ENCODE measurements around the gene KCNMA1.

Gene KCNMA1

DNA sequence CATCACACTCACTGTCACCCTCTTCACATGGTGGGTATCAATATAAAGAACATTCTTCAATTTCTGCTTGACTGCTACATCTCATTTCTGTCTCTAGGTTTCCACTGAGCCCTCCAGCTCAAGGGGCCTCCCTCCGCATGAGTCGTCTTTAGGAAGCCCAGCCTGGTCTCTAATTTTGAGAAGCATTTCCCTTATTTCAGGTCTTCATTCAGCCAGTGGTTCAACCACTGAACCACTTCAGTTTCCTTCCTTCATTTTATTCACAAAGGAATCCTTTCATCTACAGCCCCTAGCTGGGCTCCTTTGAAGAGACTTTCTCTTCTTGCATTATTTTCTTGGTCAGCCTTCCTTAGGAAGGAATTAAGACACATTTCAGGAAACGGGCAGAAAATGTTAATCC lies 257.4 kb downstream of the KCNMA1 start:
- TF ChIP-seq, protein P1, sequence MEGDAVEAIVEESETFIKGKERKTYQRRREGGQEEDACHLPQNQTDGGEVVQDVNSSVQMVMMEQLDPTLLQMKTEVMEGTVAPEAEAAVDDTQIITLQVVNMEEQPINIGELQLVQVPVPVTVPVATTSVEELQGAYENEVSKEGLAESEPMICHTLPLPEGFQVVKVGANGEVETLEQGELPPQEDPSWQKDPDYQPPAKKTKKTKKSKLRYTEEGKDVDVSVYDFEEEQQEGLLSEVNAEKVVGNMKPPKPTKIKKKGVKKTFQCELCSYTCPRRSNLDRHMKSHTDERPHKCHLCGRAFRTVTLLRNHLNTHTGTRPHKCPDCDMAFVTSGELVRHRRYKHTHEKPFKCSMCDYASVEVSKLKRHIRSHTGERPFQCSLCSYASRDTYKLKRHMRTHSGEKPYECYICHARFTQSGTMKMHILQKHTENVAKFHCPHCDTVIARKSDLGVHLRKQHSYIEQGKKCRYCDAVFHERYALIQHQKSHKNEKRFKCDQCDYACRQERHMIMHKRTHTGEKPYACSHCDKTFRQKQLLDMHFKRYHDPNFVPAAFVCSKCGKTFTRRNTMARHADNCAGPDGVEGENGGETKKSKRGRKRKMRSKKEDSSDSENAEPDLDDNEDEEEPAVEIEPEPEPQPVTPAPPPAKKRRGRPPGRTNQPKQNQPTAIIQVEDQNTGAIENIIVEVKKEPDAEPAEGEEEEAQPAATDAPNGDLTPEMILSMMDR (conservative IDR thresholded peaks at IDR 0.05; ENCODE audit: low read depth, low read length) = no peak
- no peaks in the 10 kb centered on the region for H3K79me2 ChIP-seq (ENCODE audit: insufficient read depth, low read depth)
- H3K4me2 ChIP-seq = no peak overlapping the region
- H3K27ac ChIP-seq = no peak overlapping the region
- no peak overlapping the region for H3K9ac ChIP-seq
- H3K4me3 ChIP-seq (IDR thresholded peaks at IDR 0.05; ENCODE audit: insufficient read depth, low read depth, low read length) = no peak overlapping the region
- H4K20me1 ChIP-seq (ENCODE audit: insufficient read depth) = no peaks in the 10 kb centered on the region
- H3K27me3 ChIP-seq (ENCODE audit: insufficient read depth, low read depth) = no peaks in the 10 kb centered on the region
- no peak overlapping the region for H2AFZ ChIP-seq (ENCODE audit: low read depth)
- no peaks in the 10 kb centered on the region for H3K4me1 ChIP-seq (ENCODE audit: low read depth, poor library complexity, severe bottlenecking)
- H3K36me3 ChIP-seq (ENCODE audit: insufficient read depth) = no peaks in the 10 kb centered on the region

DNA sequence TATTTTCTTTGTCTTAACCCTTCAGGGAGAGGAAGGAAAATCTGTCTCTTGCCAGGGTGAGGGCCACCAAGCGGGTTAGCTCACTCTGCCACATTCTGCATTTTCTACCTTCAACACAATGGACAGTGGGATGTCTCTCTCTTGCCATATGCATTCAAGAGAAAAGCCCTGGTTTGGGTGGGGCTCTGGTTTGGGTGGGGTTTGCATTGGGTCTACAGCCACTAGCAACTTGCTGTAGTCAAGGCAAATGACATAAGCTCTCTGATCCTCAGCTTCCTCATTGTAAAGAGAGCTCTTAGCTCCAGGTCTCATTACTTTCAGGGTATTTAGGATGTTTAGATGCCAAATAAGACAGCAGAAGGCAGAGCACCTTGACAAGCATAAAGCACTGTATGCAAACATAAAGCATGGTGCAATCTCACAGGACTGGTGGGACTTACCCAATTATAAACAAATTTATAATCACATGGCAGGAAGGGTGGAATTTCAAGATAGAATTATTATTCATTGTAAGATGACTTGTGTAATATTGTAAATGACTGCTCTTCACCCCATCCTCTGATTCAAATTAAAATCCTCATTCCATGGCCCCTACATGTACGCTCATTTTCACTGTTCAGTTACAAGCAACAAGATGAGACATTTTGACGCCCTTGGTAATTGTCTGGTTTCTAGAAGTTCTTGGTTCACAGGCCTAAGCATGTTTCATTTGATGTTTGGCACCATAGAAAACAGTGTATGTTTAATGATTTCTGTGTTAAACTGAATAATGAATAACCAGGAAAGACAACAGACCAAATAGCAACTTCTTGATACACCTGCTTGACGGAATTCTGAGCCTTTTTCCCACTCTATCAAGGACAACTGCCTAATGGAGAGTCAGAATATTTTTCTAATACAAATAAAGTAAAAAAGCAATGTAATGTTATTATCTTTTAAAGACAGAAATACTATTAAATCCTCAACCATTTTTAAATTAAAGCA lies 258.9 kb downstream of the KCNMA1 start:
- Histone ChIP-seq H3K4me1 (ENCODE audit: low read depth, poor library complexity, severe bottlenecking) (no peaks in the 10 kb centered on the region), H3K4me2 (no peak overlapping the region), H3K27ac (no peak overlapping the region), H4K20me1 (ENCODE audit: insufficient read depth) (no peaks in the 10 kb centered on the region), H2AFZ (ENCODE audit: low read depth) (no peak overlapping the region), H3K27me3 (ENCODE audit: insufficient read depth, low read depth) (no peaks in the 10 kb centered on the region), H3K4me3 (IDR thresholded peaks at IDR 0.05; ENCODE audit: insufficient read depth, low read depth, low read length) (no peak overlapping the region), H3K36me3 (ENCODE audit: insufficient read depth) (no peaks in the 10 kb centered on the region), H3K79me2 (ENCODE audit: insufficient read depth, low read depth) (no peaks in the 10 kb centered on the region), H3K9ac (no peak overlapping the region)
- TF ChIP-seq, protein P1 (conservative IDR thresholded peaks at IDR 0.05; ENCODE audit: low read depth, low read length) = no peak

DNA sequence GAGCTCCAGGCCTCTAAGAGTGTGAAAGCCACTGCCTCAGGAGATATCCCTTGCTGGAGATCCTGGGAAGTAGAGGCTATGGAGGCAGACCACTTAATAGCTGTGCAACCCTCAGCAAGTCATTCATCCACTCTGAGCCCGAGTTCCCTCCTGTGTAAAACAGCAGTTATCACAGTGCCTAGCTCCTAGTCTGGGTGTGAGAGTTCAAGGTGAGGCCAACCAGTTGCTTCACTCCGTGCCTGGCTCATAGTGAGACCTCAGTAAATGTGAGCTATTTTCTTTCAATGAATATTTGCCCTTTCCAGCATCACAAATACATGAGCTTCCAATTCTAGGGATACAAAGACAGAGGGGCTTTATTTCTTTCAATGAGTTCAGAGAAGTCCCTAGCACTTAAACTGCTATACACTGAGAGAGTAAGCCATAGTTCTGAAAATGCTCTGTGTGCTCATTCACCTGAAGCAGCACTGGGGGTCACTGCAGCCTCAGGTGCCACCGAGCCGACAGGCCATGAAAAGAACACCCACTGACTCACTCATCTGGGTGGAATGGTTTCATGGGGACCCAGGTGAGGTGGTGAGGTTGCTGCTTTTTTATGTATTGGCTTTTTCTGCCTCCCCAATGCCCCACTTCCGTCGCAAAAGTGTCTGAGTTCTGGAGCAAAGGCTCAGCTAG lies 259.8 kb downstream of the KCNMA1 start:
- no peaks in the 10 kb centered on the region for H3K36me3 ChIP-seq (ENCODE audit: insufficient read depth)
- no peaks in the 10 kb centered on the region for H3K79me2 ChIP-seq (ENCODE audit: insufficient read depth, low read depth)
- TF ChIP-seq, protein P1 (conservative IDR thresholded peaks at IDR 0.05; ENCODE audit: low read depth, low read length) = no peak
- H3K4me2 ChIP-seq = no peak overlapping the region
- H4K20me1 ChIP-seq (ENCODE audit: insufficient read depth) = no peaks in the 10 kb centered on the region
- no peaks in the 10 kb centered on the region for H3K27me3 ChIP-seq (ENCODE audit: insufficient read depth, low read depth)
- H3K4me1 ChIP-seq (ENCODE audit: low read depth, poor library complexity, severe bottlenecking) = no peaks in the 10 kb centered on the region
- H3K4me3 ChIP-seq (IDR thresholded peaks at IDR 0.05; ENCODE audit: insufficient read depth, low read depth, low read length) = no peak overlapping the region
- H3K27ac ChIP-seq = no peak overlapping the region
- no peak overlapping the region for H3K9ac ChIP-seq
- H2AFZ ChIP-seq (ENCODE audit: low read depth) = no peak overlapping the region

DNA sequence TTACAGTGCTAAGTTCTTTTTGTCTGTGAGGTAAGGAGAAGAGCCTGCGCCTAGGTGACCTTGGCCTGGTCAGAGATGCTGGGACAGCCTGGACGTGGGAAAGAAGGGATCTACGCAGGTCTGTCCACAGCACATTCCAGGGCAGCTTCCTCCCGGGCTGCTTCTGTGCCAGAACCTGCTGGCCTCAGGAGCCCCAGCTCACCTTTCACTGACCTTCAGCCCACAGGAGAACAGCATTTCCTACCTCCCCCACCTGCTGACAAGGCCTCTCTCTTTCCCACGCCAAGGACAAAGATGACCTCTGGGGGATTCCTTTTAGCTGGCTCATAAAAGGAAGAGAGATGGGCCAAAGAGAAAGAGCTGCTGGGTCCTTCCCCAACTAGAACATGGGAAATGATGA lies 260.6 kb downstream of the KCNMA1 start:
- Histone ChIP-seq H3K27ac (no peak overlapping the region), H2AFZ (ENCODE audit: low read depth) (no peak overlapping the region), H3K9ac (no peak overlapping the region), H3K79me2 (ENCODE audit: insufficient read depth, low read depth) (no peaks in the 10 kb centered on the region), H3K36me3 (ENCODE audit: insufficient read depth) (no peaks in the 10 kb centered on the region), H3K27me3 (ENCODE audit: insufficient read depth, low read depth) (no peaks in the 10 kb centered on the region), H3K4me1 (ENCODE audit: low read depth, poor library complexity, severe bottlenecking) (no peaks in the 10 kb centered on the region), H3K4me3 (IDR thresholded peaks at IDR 0.05; ENCODE audit: insufficient read depth, low read depth, low read length) (no peak overlapping the region), H3K4me2 (no peak overlapping the region), H4K20me1 (ENCODE audit: insufficient read depth) (no peaks in the 10 kb centered on the region)
- TF ChIP-seq, protein P1 (conservative IDR thresholded peaks at IDR 0.05; ENCODE audit: low read depth, low read length) = no peak

Measured in KMS-11 (cell line).